Left renal cortex interstitium (tissue), 4 donors: Measurements from ENCODE around the gene SIGLEC7. TPM values are rescaled to one million over a fixed set of nuclear protein-coding genes. Genes with fewer than 3 reads are reported as not detected.

Experiments
- DNase-seq, 4 donors: peaks; one replicate each; pipeline ENCODE4 v3.0.0-alpha.2; 2013; ENCODE audit warnings: low read depth in 4 of 4, low spot score in 2 of 4, missing footprints in 1 of 4
- polyA plus RNA-seq, 4 donors: library from polyadenylated mRNA; unstranded; fragments of 120-200 nt; gene quantifications; one replicate each; pipeline ENCODE4 v1.2.1, GENCODE V29; 2013; ENCODE audit not compliant: insufficient read length in 4 of 4

Gene SIGLEC7
- polyA plus RNA-seq, 4 donors: 0.52 to 1.1 (median 0.70) TPM

GRCh38 chr19:51196181-51196580, 54.1 kb downstream of the SIGLEC7 start:
- no peak for DNase-seq

GRCh38 chr19:51198641-51199040, 56.5 kb downstream of the SIGLEC7 start:
- no peak for DNase-seq

GRCh38 chr19:51200071-51200666, 58.1 kb downstream of the SIGLEC7 start:
- DNase-seq: no peak

- DNase-seq: no peak
Observed at GRCh38 chr19:51201712-51202111, 59.6 kb downstream of the SIGLEC7 start.

Other genes with a start within 250 kb of the SIGLEC7 start
- gene KLK4, start 230.9 kb upstream of the SIGLEC7 start, polyA plus RNA-seq: not detected
- gene KLK5, start 189.3 kb upstream of the SIGLEC7 start, polyA plus RNA-seq: 1 to 10 TPM; 1.2 to 2.5 (median 1.5) TPM
- 10 to 100 TPM; 30.9 to 45.1 (median 35.1) TPM for gene KLK6, start 172.7 kb upstream of the SIGLEC7 start, polyA plus RNA-seq
- 1 to 10 TPM; 4.3 to 9.0 (median 5.0) TPM for gene KLK7, start 158.4 kb upstream of the SIGLEC7 start, polyA plus RNA-seq
- 1 to 10 TPM in 3 of 4 donors, under 1 TPM in 1; 0.90 to 4.2 (median 2.2) TPM for gene KLK8, start 140.7 kb upstream of the SIGLEC7 start, polyA plus RNA-seq
- under 1 TPM; 0.13 to 0.48 (median 0.19) TPM for gene KLK10, start 122.6 kb upstream of the SIGLEC7 start, polyA plus RNA-seq
- under 1 TPM; 0.30 to 0.81 (median 0.30) TPM for gene KLK11, start 115.7 kb upstream of the SIGLEC7 start, polyA plus RNA-seq
- gene KLK12, start 107.3 kb upstream of the SIGLEC7 start, polyA plus RNA-seq: not detected
- under 1 TPM; 0.22 to 0.66 (median 0.38) TPM for gene KLK13, start 77.2 kb upstream of the SIGLEC7 start, polyA plus RNA-seq
- gene KLK14, start 59.4 kb upstream of the SIGLEC7 start, polyA plus RNA-seq: under 1 TPM in 2 of 4 donors, not detected in 2; 0.51 to 0.61 TPM
- 1 to 10 TPM; 2.8 to 4.7 (median 3.8) TPM for gene CTU1, start 33.9 kb upstream of the SIGLEC7 start, polyA plus RNA-seq
- gene SIGLEC9, start 17.4 kb upstream of the SIGLEC7 start, polyA plus RNA-seq: 1 to 10 TPM in 3 of 4 donors, under 1 TPM in 1; 0.95 to 2.1 (median 1.5) TPM
- 1 to 10 TPM; 1.4 to 2.6 (median 1.6) TPM for gene CD33, start 82.8 kb downstream of the SIGLEC7 start, polyA plus RNA-seq
- not detected for gene SIGLECL1, start 108.8 kb downstream of the SIGLEC7 start, polyA plus RNA-seq
- 1 to 10 TPM; 2.9 to 4.5 (median 4.2) TPM for gene IGLON5, start 169.3 kb downstream of the SIGLEC7 start, polyA plus RNA-seq
- gene VSIG10L, start 199.8 kb downstream of the SIGLEC7 start, polyA plus RNA-seq: 1 to 10 TPM; 4.2 to 5.6 (median 4.6) TPM
- gene ETFB, start 224.1 kb downstream of the SIGLEC7 start, polyA plus RNA-seq: 100 to 1,000 TPM; 130 to 152 (median 143) TPM
- 1 to 10 TPM in 3 of 4 donors, under 1 TPM in 1; 0.99 to 2.9 (median 2.1) TPM for gene CLDND2, start 226.7 kb downstream of the SIGLEC7 start, polyA plus RNA-seq
- 1 to 10 TPM in 3 of 4 donors, under 1 TPM in 1; 0.90 to 2.7 (median 2.0) TPM for gene NKG7, start 230.4 kb downstream of the SIGLEC7 start, polyA plus RNA-seq
- under 1 TPM; 0.25 to 0.40 (median 0.32) TPM for gene LIM2, start 245.7 kb downstream of the SIGLEC7 start, polyA plus RNA-seq
- under 1 TPM in 3 of 4 donors, not detected in 1; 0.10 to 0.22 (median 0.16) TPM for gene C19orf84, start 248.3 kb downstream of the SIGLEC7 start, polyA plus RNA-seq